D721Med (cell line): ENCODE results near the gene SSTR5.

Source experiments
- DNase-seq: peaks from one replicate; pipeline ENCODE4 v3.0.0; 2011; ENCODE audit warnings: low spot score; ENCODE audit not compliant: insufficient read length
- FAIRE-seq: peaks from 2 replicates; lab custom pipeline; 2011; peaks lifted over from hg19 to GRCh38; lab: Jason Lieb, UNC
- CTCF ChIP-seq: IDR thresholded peaks from 2 replicates; pipeline ENCODE4 v1.5.1; 2012; ENCODE audit warnings: mild to moderate bottlenecking, control low read depth; ENCODE audit not compliant: insufficient read depth; ENCODE audit errors: missing control alignments

The SSTR5 gene

GRCh38 chr16:1049976-1050247 is 22.6 kb upstream of the SSTR5 start:
- DNase-seq (no peak), FAIRE-seq (no peak)
- no peak for TF ChIP-seq CTCF

- TF ChIP-seq CTCF = no peak
- DNase-seq (no peak), FAIRE-seq (no peak)
These were observed 22.0 kb upstream of the SSTR5 start for GRCh38 chr16:1050516-1050915.

- no peak for TF ChIP-seq CTCF
- DNase-seq = no peak
- no peak for FAIRE-seq
These were observed 21.6 kb upstream of the SSTR5 start for GRCh38 chr16:1050921-1051320.

GRCh38 chr16:1051446-1051845 is 21.1 kb upstream of the SSTR5 start:
- DNase-seq = no peak
- no peak for TF ChIP-seq CTCF
- FAIRE-seq = no peak

GRCh38 chr16:1052721-1053120 is 19.8 kb upstream of the SSTR5 start:
- FAIRE-seq (no peak), DNase-seq (no peak)

GRCh38 chr16:1053121-1053521 is 19.4 kb upstream of the SSTR5 start:
- no peak for FAIRE-seq

More at GRCh38 chr16:1052721-1053120, 19.8 kb upstream of the SSTR5 start:
- TF ChIP-seq CTCF = no peak

More at GRCh38 chr16:1053121-1053521, 19.4 kb upstream of the SSTR5 start:
- no peak for TF ChIP-seq CTCF
- DNase-seq = no peak
